OCI-LY7 (cell line): ENCODE measurements around the gene SRBD1. TPM values are rescaled to one million over a fixed set of nuclear protein-coding genes. Genes with fewer than 3 reads are reported as not detected.

Source experiments
- BruUV-seq: library from RNA; stranded (reverse); fragments of 400-500 nt; replicated peaks from 2 replicates; lab custom pipeline; 2021; lab: Mats Ljungman, UMichigan
- CTCF ChIA-PET: fragments of 300-600 bp; sonication (Branson Sonifier 250); formaldehyde crosslinking; loops from one replicate; lab custom pipeline; 2022; ENCODE audit warnings: antibody characterized with exemption; ENCODE audit not compliant: unreplicated experiment; lab: Charles Lee
- POLR2A ChIA-PET: fragments of 300-600 bp; sonication (Branson Sonifier 250); formaldehyde crosslinking; loops from one replicate; lab custom pipeline; 2022; ENCODE audit warnings: antibody characterized with exemption; lab: Charles Lee
- DNase-seq: peaks from one replicate; pipeline ENCODE4 v3.0.0-alpha.2; 2015; ENCODE audit warnings: low spot score
- H2AFZ ChIP-seq: fragments of 200-600 bp; sonication (generic), shearing (Covaris generic); 2 replicates; pipeline ENCODE4 v1.6.1; 2014; ENCODE audit warnings: mild to moderate bottlenecking, antibody characterized with exemption, low read length, moderate library complexity
- H3K27ac ChIP-seq: fragments of 200-600 bp; sonication (generic); 2 replicates; pipeline ENCODE4 v1.5.1; 2014; ENCODE audit warnings: mixed run types, low read depth, mild to moderate bottlenecking, moderate library complexity, low read length, inconsistent platforms; ENCODE audit not compliant: poor library complexity, severe bottlenecking
- H3K36me3 ChIP-seq: fragments of 200-600 bp; sonication (generic); 2 replicates; pipeline ENCODE4 v1.6.1; 2014; ENCODE audit warnings: mild to moderate bottlenecking, antibody characterized with exemption, low read length, moderate library complexity, mixed read lengths; ENCODE audit not compliant: insufficient read depth
- H3K4me1 ChIP-seq: fragments of 200-600 bp; sonication (generic); 2 replicates; pipeline ENCODE4 v1.5.1; 2014; ENCODE audit warnings: mild to moderate bottlenecking, low read length; ENCODE audit not compliant: insufficient read depth, poor library complexity, severe bottlenecking
- H3K4me2 ChIP-seq: fragments of 200-600 bp; sonication (generic); 2 replicates; pipeline ENCODE4 v1.6.1; 2014; ENCODE audit warnings: mild to moderate bottlenecking, low read length
- H3K4me3 ChIP-seq: fragments of 200-600 bp; sonication (generic); 2 replicates; pipeline ENCODE4 v1.5.1; 2014; ENCODE audit warnings: mild to moderate bottlenecking, low read depth, low read length; ENCODE audit not compliant: poor library complexity, severe bottlenecking
- H3K79me2 ChIP-seq: fragments of 200-600 bp; sonication (generic); 2 replicates; pipeline ENCODE4 v1.6.1; 2016; ENCODE audit warnings: low read depth, mild to moderate bottlenecking, low read length, moderate library complexity, mixed read lengths; ENCODE audit not compliant: insufficient read depth
- H3K9me2 ChIP-seq: fragments of 200-600 bp; sonication (generic); 2 replicates; pipeline ENCODE4 v1.6.1; 2016; ENCODE audit warnings: mild to moderate bottlenecking, low read length, mixed read lengths; ENCODE audit not compliant: insufficient read depth
- H3K9me3 ChIP-seq: fragments of 200-600 bp; sonication (generic); 2 replicates; pipeline ENCODE4 v1.6.1; 2014; ENCODE audit warnings: mild to moderate bottlenecking, mixed run types, low read length, mixed read lengths
- H4K20me1 ChIP-seq: fragments of 200-600 bp; sonication (generic); 2 replicates; pipeline ENCODE4 v1.6.1; 2014; ENCODE audit warnings: mild to moderate bottlenecking, antibody characterized with exemption, low read length, moderate library complexity, mixed read lengths; ENCODE audit not compliant: insufficient read depth
- EZH2phosphoT487 ChIP-seq: fragments of 200-600 bp; sonication (generic); IDR thresholded peaks from 2 replicates; pipeline ENCODE4 v1.6.1; 2018; ENCODE audit warnings: low read depth, borderline replicate concordance, mild to moderate bottlenecking, mixed run types, antibody characterized with exemption, low read length, moderate library complexity, mixed read lengths
- intact Hi-C: fragments of 100-400 bp; cut with micrococcal nuclease; formaldehyde crosslinking; loops from one replicate; pipeline ENCODE4 v1.10.0; 2022; ENCODE audit not compliant: unreplicated experiment
- total RNA-seq, 2 experiments: library from RNA; depleted of rRNA in 1 of 2; stranded (reverse); fragments of >200 nt in 1 of 2; shearing (Covaris generic) in 1 of 2; gene quantifications; 2 replicates each; pipeline ENCODE4 v1.2.3, GENCODE V29; 2014 to 2022
- TF ChIP-seq, protein P1 (sequence below): fragments of 200-600 bp; sonication (generic); conservative IDR thresholded peaks from 2 replicates; pipeline ENCODE4 v1.5.1; 2014; ENCODE audit warnings: mild to moderate bottlenecking, antibody characterized with exemption, low read length, moderate library complexity, mixed read lengths

SRBD1 gene
- total RNA-seq, 2 experiments from 2014 or later: 13.9 to 16.0 TPM

GRCh38 chr2:45457211-45457945, 153.7 kb downstream of the SRBD1 start:
- no peaks in the 10 kb centered on the region for H4K20me1 ChIP-seq
- no peaks in the 10 kb centered on the region for H3K9me2 ChIP-seq
- H2AFZ ChIP-seq: no peak overlapping the region
- TF ChIP-seq, protein P1, sequence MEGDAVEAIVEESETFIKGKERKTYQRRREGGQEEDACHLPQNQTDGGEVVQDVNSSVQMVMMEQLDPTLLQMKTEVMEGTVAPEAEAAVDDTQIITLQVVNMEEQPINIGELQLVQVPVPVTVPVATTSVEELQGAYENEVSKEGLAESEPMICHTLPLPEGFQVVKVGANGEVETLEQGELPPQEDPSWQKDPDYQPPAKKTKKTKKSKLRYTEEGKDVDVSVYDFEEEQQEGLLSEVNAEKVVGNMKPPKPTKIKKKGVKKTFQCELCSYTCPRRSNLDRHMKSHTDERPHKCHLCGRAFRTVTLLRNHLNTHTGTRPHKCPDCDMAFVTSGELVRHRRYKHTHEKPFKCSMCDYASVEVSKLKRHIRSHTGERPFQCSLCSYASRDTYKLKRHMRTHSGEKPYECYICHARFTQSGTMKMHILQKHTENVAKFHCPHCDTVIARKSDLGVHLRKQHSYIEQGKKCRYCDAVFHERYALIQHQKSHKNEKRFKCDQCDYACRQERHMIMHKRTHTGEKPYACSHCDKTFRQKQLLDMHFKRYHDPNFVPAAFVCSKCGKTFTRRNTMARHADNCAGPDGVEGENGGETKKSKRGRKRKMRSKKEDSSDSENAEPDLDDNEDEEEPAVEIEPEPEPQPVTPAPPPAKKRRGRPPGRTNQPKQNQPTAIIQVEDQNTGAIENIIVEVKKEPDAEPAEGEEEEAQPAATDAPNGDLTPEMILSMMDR: no peak
- TF ChIP-seq EZH2phosphoT487: no peak
- H3K36me3 ChIP-seq: peaks cover 46% of the 10 kb centered on the region
- peaks cover 13% of the 10 kb centered on the region; the same call in 1 of the 2 replicates for H3K9me3 ChIP-seq
- H3K79me2 ChIP-seq: no peaks in the 10 kb centered on the region; the same call in 1 of the 2 replicates
- peak overlapping the region; percentile 99 for H3K27ac ChIP-seq
- no TSS peak for BruUV-seq
- peaks cover 98% of the 10 kb centered on the region for H3K4me1 ChIP-seq
- POLR2A ChIA-PET: interaction anchor here (0.7 to 5.9 kb wide), 10 partner anchors 8 to 87 kb away, joined by 3 to 114 read pairs (median 4); no protein-coding TSS in a partner anchor
- CTCF ChIA-PET: interaction anchor here (2.0 kb wide), 1 partner anchor 15 kb away, joined by 4 read pairs; no protein-coding TSS in a partner anchor
- H3K4me3 ChIP-seq: peak overlapping the region; percentile 58
- peak overlapping the region; percentile 73 for H3K4me2 ChIP-seq
- peak; percentile 91 for DNase-seq
- intact Hi-C loops: loop anchor here (1.0 to 10.0 kb wide), 6 partner anchors 17 to 1117 kb away; no protein-coding TSS in a partner anchor

- BruUV-seq: no TSS peak
- peaks cover 35% of the 10 kb centered on the region for H3K36me3 ChIP-seq
- no peaks in the 10 kb centered on the region for H3K9me2 ChIP-seq
- no peaks in the 10 kb centered on the region for H4K20me1 ChIP-seq
- TF ChIP-seq EZH2phosphoT487: no peak
- TF ChIP-seq, protein P1: no peak
- ChIA-PET POLR2A (interaction anchor here (0.6 to 2.0 kb wide), 7 partner anchors 9 to 1532 kb away, joined by 3 to 16 read pairs (median 5); no protein-coding TSS in a partner anchor), CTCF (no interaction called here)
- peak overlapping the region; percentile 19; the same call in 1 of the 2 replicates for H2AFZ ChIP-seq
- no peaks in the 10 kb centered on the region for H3K79me2 ChIP-seq
- H3K27ac ChIP-seq: peak overlapping the region; percentile 99
- peaks cover 19% of the 10 kb centered on the region; the same call in 1 of the 2 replicates for H3K9me3 ChIP-seq
- intact Hi-C loops: loop anchor here (10.0 kb wide), 2 partner anchors 272 to 1122 kb away; no protein-coding TSS in a partner anchor
- no peak overlapping the region for H3K4me3 ChIP-seq
- H3K4me2 ChIP-seq: no peak overlapping the region
- peaks cover 70% of the 10 kb centered on the region for H3K4me1 ChIP-seq
- DNase-seq: no peak
Observed at GRCh38 chr2:45452866-45453265, 158.2 kb downstream of the SRBD1 start.
